Type B pancreatic cell (in vitro differentiated cells): ENCODE data around the gene IL21R. TPM values are rescaled to one million over a fixed set of nuclear protein-coding genes. Genes with fewer than 3 reads are reported as not detected.

Source experiments
- DNase-seq: peaks from one replicate; pipeline ENCODE4 v3.0.0; 2021; ENCODE audit warnings: mixed read lengths; ENCODE audit not compliant: unreplicated experiment; ENCODE audit errors: extremely low spot score
- H3K27ac Mint-ChIP-seq: 2 replicates; pipeline ENCODE4 v1.8.0; 2021; ENCODE audit warnings: mild to moderate bottlenecking, mixed read lengths
- H3K27me3 Mint-ChIP-seq: 2 replicates; pipeline ENCODE4 v1.8.0; 2021; ENCODE audit warnings: mixed read lengths
- H3K36me3 Mint-ChIP-seq: 2 replicates; pipeline ENCODE4 v1.8.0; 2021; ENCODE audit warnings: mixed read lengths
- H3K4me1 Mint-ChIP-seq: one replicate; pipeline ENCODE4 v1.8.0; 2021; ENCODE audit warnings: mixed read lengths; ENCODE audit not compliant: unreplicated experiment
- H3K4me3 Mint-ChIP-seq: 2 replicates; pipeline ENCODE4 v1.8.0; 2021; ENCODE audit warnings: mild to moderate bottlenecking, mixed read lengths
- H3K9me3 Mint-ChIP-seq: 2 replicates; pipeline ENCODE4 v1.8.0; 2021; ENCODE audit warnings: mixed read lengths
- total RNA-seq: library from RNA; stranded (reverse); gene quantifications from 2 replicates; pipeline ENCODE4 v1.2.1, GENCODE V29; 2021; ENCODE audit warnings: low replicate concordance
- TF ChIP-seq, protein P1 (sequence below): fragments of 200-600 bp; sonication (generic); conservative IDR thresholded peaks from 2 replicates; pipeline ENCODE4 v1.5.0; 2021; ENCODE audit warnings: antibody characterized with exemption, mild to moderate bottlenecking

The IL21R gene
- total RNA-seq, 1 donor from 2014 or later = 0.29 TPM

DNA sequence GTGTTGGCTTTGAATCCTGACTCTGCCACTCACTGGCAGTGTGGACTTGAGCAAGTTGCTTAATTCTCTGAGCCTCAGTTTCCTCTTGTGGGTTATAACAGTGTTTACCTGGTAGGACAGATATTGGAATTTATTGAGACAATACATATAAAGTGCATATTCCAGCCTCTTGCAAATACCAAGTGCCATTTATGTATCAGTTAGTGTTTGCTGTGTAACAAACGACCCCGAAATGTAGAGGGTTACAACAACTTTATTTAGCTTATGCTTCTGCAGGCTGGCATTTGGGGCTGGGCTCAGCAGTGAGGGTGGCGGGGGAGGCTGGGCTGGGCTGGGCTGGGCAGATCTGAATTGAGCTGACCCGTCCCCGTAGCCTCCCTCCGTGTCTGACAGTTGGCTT is 42.4 kb upstream of the IL21R start:
- H3K4me1 Mint-ChIP-seq = no peaks in the 10 kb centered on the region
- DNase-seq = no peak
- TF ChIP-seq, protein P1, sequence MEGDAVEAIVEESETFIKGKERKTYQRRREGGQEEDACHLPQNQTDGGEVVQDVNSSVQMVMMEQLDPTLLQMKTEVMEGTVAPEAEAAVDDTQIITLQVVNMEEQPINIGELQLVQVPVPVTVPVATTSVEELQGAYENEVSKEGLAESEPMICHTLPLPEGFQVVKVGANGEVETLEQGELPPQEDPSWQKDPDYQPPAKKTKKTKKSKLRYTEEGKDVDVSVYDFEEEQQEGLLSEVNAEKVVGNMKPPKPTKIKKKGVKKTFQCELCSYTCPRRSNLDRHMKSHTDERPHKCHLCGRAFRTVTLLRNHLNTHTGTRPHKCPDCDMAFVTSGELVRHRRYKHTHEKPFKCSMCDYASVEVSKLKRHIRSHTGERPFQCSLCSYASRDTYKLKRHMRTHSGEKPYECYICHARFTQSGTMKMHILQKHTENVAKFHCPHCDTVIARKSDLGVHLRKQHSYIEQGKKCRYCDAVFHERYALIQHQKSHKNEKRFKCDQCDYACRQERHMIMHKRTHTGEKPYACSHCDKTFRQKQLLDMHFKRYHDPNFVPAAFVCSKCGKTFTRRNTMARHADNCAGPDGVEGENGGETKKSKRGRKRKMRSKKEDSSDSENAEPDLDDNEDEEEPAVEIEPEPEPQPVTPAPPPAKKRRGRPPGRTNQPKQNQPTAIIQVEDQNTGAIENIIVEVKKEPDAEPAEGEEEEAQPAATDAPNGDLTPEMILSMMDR = no peak
- H3K27me3 Mint-ChIP-seq = no peaks in the 10 kb centered on the region
- H3K27ac Mint-ChIP-seq = no peak overlapping the region
- H3K36me3 Mint-ChIP-seq = peaks cover 12% of the 10 kb centered on the region
- no peaks in the 10 kb centered on the region for H3K9me3 Mint-ChIP-seq
- H3K4me3 Mint-ChIP-seq = no peak overlapping the region

DNA sequence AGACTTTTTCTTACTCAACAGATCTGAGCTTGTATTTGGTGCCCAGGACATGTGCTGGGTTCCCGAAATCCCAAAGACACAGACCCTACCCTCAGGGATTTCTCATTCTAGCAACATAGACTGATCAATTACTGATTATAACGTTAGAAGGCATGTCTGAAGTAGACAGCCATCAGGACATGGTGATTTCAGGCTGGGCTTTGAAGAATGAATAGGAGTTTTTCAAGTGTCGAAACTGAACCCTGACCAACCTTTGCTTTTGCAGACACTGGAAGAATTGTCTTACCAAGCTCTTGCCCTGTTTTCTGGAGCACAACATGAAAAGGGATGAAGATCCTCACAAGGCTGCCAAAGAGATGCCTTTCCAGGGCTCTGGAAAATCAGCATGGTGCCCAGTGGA is 40.0 kb upstream of the IL21R start:
- Mint-ChIP-seq H3K4me1 (peaks cover 3% of the 10 kb centered on the region), H3K36me3 (peaks cover 12% of the 10 kb centered on the region), H3K27me3 (no peaks in the 10 kb centered on the region), H3K27ac (no peak overlapping the region), H3K4me3 (no peak overlapping the region), H3K9me3 (no peaks in the 10 kb centered on the region)
- no peak for DNase-seq
- TF ChIP-seq, protein P1 = no peak

DNA sequence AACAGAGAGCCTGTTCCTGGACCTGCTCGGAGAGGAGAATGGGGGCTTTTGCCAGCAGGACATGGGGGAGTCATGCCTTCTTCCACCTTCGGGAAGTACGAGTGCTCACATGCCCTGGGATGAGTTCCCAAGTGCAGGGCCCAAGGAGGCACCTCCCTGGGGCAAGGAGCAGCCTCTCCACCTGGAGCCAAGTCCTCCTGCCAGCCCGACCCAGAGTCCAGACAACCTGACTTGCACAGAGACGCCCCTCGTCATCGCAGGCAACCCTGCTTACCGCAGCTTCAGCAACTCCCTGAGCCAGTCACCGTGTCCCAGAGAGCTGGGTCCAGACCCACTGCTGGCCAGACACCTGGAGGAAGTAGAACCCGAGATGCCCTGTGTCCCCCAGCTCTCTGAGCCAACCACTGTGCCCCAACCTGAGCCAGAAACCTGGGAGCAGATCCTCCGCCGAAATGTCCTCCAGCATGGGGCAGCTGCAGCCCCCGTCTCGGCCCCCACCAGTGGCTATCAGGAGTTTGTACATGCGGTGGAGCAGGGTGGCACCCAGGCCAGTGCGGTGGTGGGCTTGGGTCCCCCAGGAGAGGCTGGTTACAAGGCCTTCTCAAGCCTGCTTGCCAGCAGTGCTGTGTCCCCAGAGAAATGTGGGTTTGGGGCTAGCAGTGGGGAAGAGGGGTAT is 39.3 kb upstream of the IL21R start:
- Mint-ChIP-seq H3K4me1 (peaks cover 3% of the 10 kb centered on the region), H3K9me3 (no peaks in the 10 kb centered on the region), H3K4me3 (no peak overlapping the region), H3K27ac (no peak overlapping the region), H3K27me3 (no peaks in the 10 kb centered on the region), H3K36me3 (peaks cover 12% of the 10 kb centered on the region)
- TF ChIP-seq, protein P1 = no peak
- no peak for DNase-seq

DNA sequence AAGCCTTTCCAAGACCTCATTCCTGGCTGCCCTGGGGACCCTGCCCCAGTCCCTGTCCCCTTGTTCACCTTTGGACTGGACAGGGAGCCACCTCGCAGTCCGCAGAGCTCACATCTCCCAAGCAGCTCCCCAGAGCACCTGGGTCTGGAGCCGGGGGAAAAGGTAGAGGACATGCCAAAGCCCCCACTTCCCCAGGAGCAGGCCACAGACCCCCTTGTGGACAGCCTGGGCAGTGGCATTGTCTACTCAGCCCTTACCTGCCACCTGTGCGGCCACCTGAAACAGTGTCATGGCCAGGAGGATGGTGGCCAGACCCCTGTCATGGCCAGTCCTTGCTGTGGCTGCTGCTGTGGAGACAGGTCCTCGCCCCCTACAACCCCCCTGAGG is 38.7 kb upstream of the IL21R start:
- DNase-seq = no peak
- TF ChIP-seq, protein P1 = no peak
- H3K36me3 Mint-ChIP-seq = peaks cover 12% of the 10 kb centered on the region
- H3K4me3 Mint-ChIP-seq = no peak overlapping the region
- H3K27me3 Mint-ChIP-seq = no peaks in the 10 kb centered on the region
- peaks cover 3% of the 10 kb centered on the region for H3K4me1 Mint-ChIP-seq
- H3K9me3 Mint-ChIP-seq = no peaks in the 10 kb centered on the region
- H3K27ac Mint-ChIP-seq = no peak overlapping the region

DNA sequence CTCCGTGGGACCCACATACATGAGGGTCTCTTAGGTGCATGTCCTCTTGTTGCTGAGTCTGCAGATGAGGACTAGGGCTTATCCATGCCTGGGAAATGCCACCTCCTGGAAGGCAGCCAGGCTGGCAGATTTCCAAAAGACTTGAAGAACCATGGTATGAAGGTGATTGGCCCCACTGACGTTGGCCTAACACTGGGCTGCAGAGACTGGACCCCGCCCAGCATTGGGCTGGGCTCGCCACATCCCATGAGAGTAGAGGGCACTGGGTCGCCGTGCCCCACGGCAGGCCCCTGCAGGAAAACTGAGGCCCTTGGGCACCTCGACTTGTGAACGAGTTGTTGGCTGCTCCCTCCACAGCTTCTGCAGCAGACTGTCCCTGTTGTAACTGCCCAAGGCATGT is 38.2 kb upstream of the IL21R start:
- H3K27me3 Mint-ChIP-seq = no peaks in the 10 kb centered on the region
- no peak overlapping the region for H3K4me3 Mint-ChIP-seq
- DNase-seq = no peak
- H3K27ac Mint-ChIP-seq = no peak overlapping the region
- H3K4me1 Mint-ChIP-seq = peaks cover 3% of the 10 kb centered on the region
- TF ChIP-seq, protein P1 = no peak
- H3K9me3 Mint-ChIP-seq = no peaks in the 10 kb centered on the region
- H3K36me3 Mint-ChIP-seq = peaks cover 11% of the 10 kb centered on the region
